Heart left ventricle (tissue), 16 donors: ENCODE results near the gene KRTAP10-5. TPM values are rescaled to one million over a fixed set of nuclear protein-coding genes. Genes with fewer than 3 reads are reported as not detected.

Experiments used
- ATAC-seq, 4 donors: fragments of 200-7000 bp; cut with Tn5 transposase; one replicate each; pipeline ENCODE4 v1.9.1; 2020 to 2022; ENCODE audit warnings: moderate library complexity in 4 of 4, mild to moderate bottlenecking in 3 of 4, moderate number of reproducible peaks in 1 of 4
- DNase-seq, 5 donors: peaks; one replicate each; pipeline ENCODE4 v3.0.0-alpha.2; 2020
- H3K27ac ChIP-seq, 12 donors: fragments of 200-600 bp; sonication (generic) in 4 of 12; one replicate each; pipeline versions ENCODE4 v1.5.0 to v1.8.0; 2016 to 2022; ENCODE audit warnings: mild to moderate bottlenecking in 2 of 12
- H3K27me3 ChIP-seq, 9 donors: fragments of 200-600 bp; sonication (generic) in 2 of 9; one replicate each; pipeline versions ENCODE4 v1.5.1 to v1.8.0; 2016 to 2022; ENCODE audit warnings: mild to moderate bottlenecking in 3 of 9
- H3K36me3 ChIP-seq, 9 donors: fragments of 200-600 bp; sonication (generic) in 2 of 9; one replicate each; pipeline versions ENCODE4 v1.5.0 to v1.8.0; 2018 to 2022; ENCODE audit warnings: mild to moderate bottlenecking in 2 of 9
- H3K4me1 ChIP-seq, 12 donors: fragments of 200-600 bp; sonication (generic) in 4 of 12; one replicate each; pipeline versions ENCODE4 v1.5.0 to v1.8.0; 2016 to 2022; ENCODE audit warnings: mild to moderate bottlenecking in 3 of 12
- H3K4me3 ChIP-seq, 12 donors: fragments of 200-600 bp; sonication (generic) in 4 of 12; one replicate each; pipeline versions ENCODE4 v1.5.0 to v1.8.0; 2017 to 2022; ENCODE audit warnings: mild to moderate bottlenecking in 9 of 12, moderate library complexity in 4 of 12
- H3K9me3 ChIP-seq, 12 donors: fragments of 200-600 bp; sonication (generic) in 4 of 12; one replicate each; pipeline versions ENCODE4 v1.5.0 to v1.8.0; 2016 to 2022; ENCODE audit warnings: mild to moderate bottlenecking in 1 of 12
- POLR2A ChIP-seq, 2 donors: fragments of 450-650 bp; IDR thresholded peaks; one replicate each; pipeline ENCODE4 v1.6.1; 2017; ENCODE audit warnings: antibody characterized with exemption in 2 of 2, mild to moderate bottlenecking in 2 of 2, moderate library complexity in 2 of 2
- WGBS, 4 donors: extraction: QIAGEN DNeasy Blood & Tissue Kit in 2 of 4; methylation state at CpG; one replicate each; pipeline versions ENCODE4 v1.1.5 to v1.1.7; 2013 to 2018; 5-methylcytosine and 5-hydroxymethylcytosine counted together
- intact Hi-C, 10 donors: fragments of 100-400 bp; cut with DNase I; formaldehyde crosslinking; loops; one replicate each; pipeline versions ENCODE4 v1.11.1 to v1.14.2; 2022
- polyA plus RNA-seq, 2 donors: library from polyadenylated mRNA; stranded (reverse); fragments of 200-250 nt; gene quantifications; one replicate each; pipeline ENCODE4 v1.2.3, GENCODE V29; 2013
- total RNA-seq, 9 donors: library from RNA; depleted of rRNA in 2 of 9; stranded (reverse); fragments of >200 nt in 2 of 9; fragmentation: NEBNext Ultra II Directional in 3 of 9; extraction: Animal tissue kit (Norgen Biotek cat#: 25700) in 3 of 9; gene quantifications; one replicate each; pipeline versions ENCODE4 v1.1.0 to v1.2.4, GENCODE V29; 2016 to 2023
- TF ChIP-seq, protein P1 (sequence below), 12 donors: fragments of 200-600 bp; sonication (generic) in 4 of 12; IDR thresholded peaks; one replicate each; pipeline versions ENCODE4 v1.5.0 to v1.8.0; 2018 to 2022; ENCODE audit warnings: antibody characterized with exemption in 12 of 12, mild to moderate bottlenecking in 5 of 12
- donor health status: ischemic (EF 13 %, LVEDD 7.1; RV severe dilation, severe dysfunction).
- donor health status: healthy with polysubstance abuse.
- donor health status: DM: no; HTN: yes; CAD: no.
- donor health status: DM: no; HTN: no; CAD: no.
- donor health status: ischemic (EF 25% LVEDD 6.9; RV normal size, moderate dysfunction).
- donor health status: ischemic (EF 25% LVEDD 5.7; RV mildly dilated, moderate dysfunction).
- donor health status: healthy.
- donor health status: DM: yes; HTN: yes; CAD: no.
- donor health status: ischemic (EF 35%, LVEDD 5.7; RV mildly dilated, moderate dysfunction).
- donor health status: nonischemic (EF 11% LVEDD 7.7; RV severe dilation, severe dysfunction).
- donor health status: DM: yes; HTN: yes; CAD: no.
- donor health status: PGD.
- donor health status: ischemic (EF 29% LVEDD 5.4; RV normal size, mild dysfunction).
- donor health status: nonischemic (EF 23%, LVEDD 6.1; RV moderate dilation, normal function).

The KRTAP10-5 gene
- total and polyA plus RNA-seq, 11 donors: not detected

DNA sequence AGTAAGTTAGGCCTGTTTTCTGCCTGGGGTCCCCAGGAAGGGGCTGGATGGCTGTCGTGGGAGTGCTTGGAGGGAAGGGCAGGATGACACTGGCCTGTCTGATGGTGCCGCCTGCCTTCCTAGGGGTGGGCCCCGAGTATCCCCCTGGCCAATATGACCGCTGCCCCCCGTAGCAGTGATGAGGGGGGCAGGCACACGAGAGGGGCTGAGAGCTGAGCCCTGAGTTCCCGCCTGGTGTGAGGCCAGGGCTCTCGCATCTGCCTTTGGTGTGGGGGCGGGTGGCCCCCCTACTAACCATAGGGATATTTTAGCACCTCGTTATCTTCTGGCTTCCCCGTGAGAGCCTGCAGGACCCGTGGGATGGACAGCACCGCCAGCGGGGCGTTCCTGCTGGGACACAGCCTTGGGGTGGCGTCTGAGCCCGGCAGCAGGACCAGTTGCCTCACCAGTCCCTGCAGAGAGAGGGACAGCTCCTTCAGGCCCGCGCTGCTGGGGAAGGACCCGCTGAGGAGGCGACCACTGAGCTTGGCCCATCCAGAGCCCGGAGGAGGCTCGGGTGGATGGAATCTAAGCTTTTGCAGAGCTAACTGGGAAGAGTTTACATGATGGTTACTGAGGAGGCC lies 50.8 kb downstream of the KRTAP10-5 start:
- no peak for ATAC-seq
- H3K4me1 ChIP-seq: no peaks in the 10 kb centered on the region
- WGBS, 4 donors: 61 to 67% (median 63%) methylated on average over 6 to 23 of the region's 23 CpGs
- intact Hi-C loops: no loop called here
- no peak overlapping the region for H3K4me3 ChIP-seq
- H3K36me3 ChIP-seq: no peaks in the 10 kb centered on the region
- peak in 1 of 5 donors; percentile 6 for DNase-seq
- no peak for TF ChIP-seq POLR2A (IDR thresholded peaks at IDR 0.05)
- TF ChIP-seq, protein P1, sequence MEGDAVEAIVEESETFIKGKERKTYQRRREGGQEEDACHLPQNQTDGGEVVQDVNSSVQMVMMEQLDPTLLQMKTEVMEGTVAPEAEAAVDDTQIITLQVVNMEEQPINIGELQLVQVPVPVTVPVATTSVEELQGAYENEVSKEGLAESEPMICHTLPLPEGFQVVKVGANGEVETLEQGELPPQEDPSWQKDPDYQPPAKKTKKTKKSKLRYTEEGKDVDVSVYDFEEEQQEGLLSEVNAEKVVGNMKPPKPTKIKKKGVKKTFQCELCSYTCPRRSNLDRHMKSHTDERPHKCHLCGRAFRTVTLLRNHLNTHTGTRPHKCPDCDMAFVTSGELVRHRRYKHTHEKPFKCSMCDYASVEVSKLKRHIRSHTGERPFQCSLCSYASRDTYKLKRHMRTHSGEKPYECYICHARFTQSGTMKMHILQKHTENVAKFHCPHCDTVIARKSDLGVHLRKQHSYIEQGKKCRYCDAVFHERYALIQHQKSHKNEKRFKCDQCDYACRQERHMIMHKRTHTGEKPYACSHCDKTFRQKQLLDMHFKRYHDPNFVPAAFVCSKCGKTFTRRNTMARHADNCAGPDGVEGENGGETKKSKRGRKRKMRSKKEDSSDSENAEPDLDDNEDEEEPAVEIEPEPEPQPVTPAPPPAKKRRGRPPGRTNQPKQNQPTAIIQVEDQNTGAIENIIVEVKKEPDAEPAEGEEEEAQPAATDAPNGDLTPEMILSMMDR (IDR thresholded peaks at IDR 0.05): no peak
- H3K9me3 ChIP-seq: no peaks in the 10 kb centered on the region
- peaks cover 0 to 13% (median 0%) of the 10 kb centered on the region in 9 donors for H3K27me3 ChIP-seq
- no peak overlapping the region for H3K27ac ChIP-seq

Other genes with a start within 250 kb of the KRTAP10-5 start
- gene CFAP410, start 241.2 kb downstream of the KRTAP10-5 start, total RNA-seq: 10 to 100 TPM; 10.4 to 31.6 (median 15.3) TPM
- 10 to 100 TPM; 18.6 to 20.3 TPM for gene CFAP410, start 241.2 kb downstream of the KRTAP10-5 start, polyA plus RNA-seq
- 10 to 100 TPM in 1 of 9 donors, 1 to 10 TPM in 4, under 1 TPM in 4; 0.66 to 20.5 (median 1.2) TPM for gene TRPM2, start 227.0 kb downstream of the KRTAP10-5 start, total RNA-seq
- gene TRPM2, start 227.0 kb downstream of the KRTAP10-5 start, polyA plus RNA-seq: 1 to 10 TPM in 1 of 2 donors, under 1 TPM in 1; 0.91 to 1.2 TPM
- gene LRRC3, start 125.1 kb downstream of the KRTAP10-5 start, total RNA-seq: 1 to 10 TPM; 1.7 to 5.3 (median 2.3) TPM
- gene LRRC3, start 125.1 kb downstream of the KRTAP10-5 start, polyA plus RNA-seq: 1 to 10 TPM; 1.4 to 5.8 TPM
- gene KRTAP10-1, start 40.4 kb downstream of the KRTAP10-5 start, total RNA-seq: not detected
- not detected for gene KRTAP10-1, start 40.4 kb downstream of the KRTAP10-5 start, polyA plus RNA-seq
- gene KRTAP10-2, start 29.1 kb downstream of the KRTAP10-5 start, total RNA-seq: not detected
- gene KRTAP10-2, start 29.1 kb downstream of the KRTAP10-5 start, polyA plus RNA-seq: not detected
- gene KRTAP10-3, start 21.8 kb downstream of the KRTAP10-5 start, total RNA-seq: not detected
- not detected for gene KRTAP10-3, start 21.8 kb downstream of the KRTAP10-5 start, polyA plus RNA-seq
- not detected for gene KRTAP10-4, start 6.9 kb downstream of the KRTAP10-5 start, total RNA-seq
- gene KRTAP10-4, start 6.9 kb downstream of the KRTAP10-5 start, polyA plus RNA-seq: not detected
- gene KRTAP10-6, start 11.9 kb upstream of the KRTAP10-5 start, total RNA-seq: not detected
- not detected for gene KRTAP10-6, start 11.9 kb upstream of the KRTAP10-5 start, polyA plus RNA-seq
- not detected for gene KRTAP10-7, start 20.0 kb upstream of the KRTAP10-5 start, total RNA-seq
- gene KRTAP10-7, start 20.0 kb upstream of the KRTAP10-5 start, polyA plus RNA-seq: not detected
- gene KRTAP10-8, start 31.5 kb upstream of the KRTAP10-5 start, total RNA-seq: not detected
- gene KRTAP10-8, start 31.5 kb upstream of the KRTAP10-5 start, polyA plus RNA-seq: not detected
- not detected for gene KRTAP10-9, start 46.5 kb upstream of the KRTAP10-5 start, total RNA-seq
- not detected for gene KRTAP10-9, start 46.5 kb upstream of the KRTAP10-5 start, polyA plus RNA-seq
- not detected for gene KRTAP10-10, start 56.8 kb upstream of the KRTAP10-5 start, total RNA-seq
- gene KRTAP10-10, start 56.8 kb upstream of the KRTAP10-5 start, polyA plus RNA-seq: not detected
- not detected for gene KRTAP10-11, start 65.8 kb upstream of the KRTAP10-5 start, total RNA-seq
- not detected for gene KRTAP10-11, start 65.8 kb upstream of the KRTAP10-5 start, polyA plus RNA-seq
- gene KRTAP12-4, start 74.1 kb upstream of the KRTAP10-5 start, total RNA-seq: not detected
- not detected for gene KRTAP12-4, start 74.1 kb upstream of the KRTAP10-5 start, polyA plus RNA-seq
- gene KRTAP12-3, start 77.3 kb upstream of the KRTAP10-5 start, total RNA-seq: not detected
- not detected for gene KRTAP12-3, start 77.3 kb upstream of the KRTAP10-5 start, polyA plus RNA-seq
- not detected for gene KRTAP12-2, start 86.3 kb upstream of the KRTAP10-5 start, total RNA-seq
- gene KRTAP12-2, start 86.3 kb upstream of the KRTAP10-5 start, polyA plus RNA-seq: not detected
- gene KRTAP12-1, start 101.6 kb upstream of the KRTAP10-5 start, total RNA-seq: not detected
- not detected for gene KRTAP12-1, start 101.6 kb upstream of the KRTAP10-5 start, polyA plus RNA-seq
- not detected for gene KRTAP10-12, start 116.6 kb upstream of the KRTAP10-5 start, total RNA-seq
- not detected for gene KRTAP10-12, start 116.6 kb upstream of the KRTAP10-5 start, polyA plus RNA-seq
- gene TSPEAR, start 131.0 kb upstream of the KRTAP10-5 start, total RNA-seq: 1 to 10 TPM in 3 of 9 donors, under 1 TPM in 4, not detected in 2; 0.07 to 2.5 (median 0.71) TPM
- 1 to 10 TPM in 1 of 2 donors, under 1 TPM in 1; 0.01 to 2.6 TPM for gene TSPEAR, start 131.0 kb upstream of the KRTAP10-5 start, polyA plus RNA-seq
- gene UBE2G2, start 221.2 kb upstream of the KRTAP10-5 start, total RNA-seq: 10 to 100 TPM; 57.4 to 84.4 (median 71.4) TPM
- gene UBE2G2, start 221.2 kb upstream of the KRTAP10-5 start, polyA plus RNA-seq: 10 to 100 TPM; 44.3 to 60.0 TPM
- gene SUMO3, start 237.5 kb upstream of the KRTAP10-5 start, total RNA-seq: 10 to 100 TPM; 68.2 to 83.0 (median 78.1) TPM
- gene SUMO3, start 237.5 kb upstream of the KRTAP10-5 start, polyA plus RNA-seq: 100 to 1,000 TPM in 1 of 2 donors, 10 to 100 TPM in 1; 22.0 to 108 TPM